PC-3 (cell line): Measurements from ENCODE around the gene TRIM44. TPM values are rescaled to one million over a fixed set of nuclear protein-coding genes. Genes with fewer than 3 reads are reported as not detected.

Experiments used
- ATAC-seq: fragments of 200-7000 bp; cut with Tn5 transposase; 2 replicates; pipeline ENCODE4 v1.9.1; 2020; ENCODE audit warnings: mild to moderate bottlenecking, moderate library complexity
- BruUV-seq: library from RNA; stranded (reverse); fragments of 400-500 nt; replicated peaks from 2 replicates; lab custom pipeline; 2021; lab: Mats Ljungman, UMichigan
- CTCF ChIA-PET: fragments of 300-600 bp; sonication (Branson Sonifier 250); formaldehyde crosslinking; loops from one replicate; lab custom pipeline; 2022; ENCODE audit warnings: antibody characterized with exemption; lab: Charles Lee
- POLR2A ChIA-PET: fragments of 300-600 bp; sonication (Branson Sonifier 250); formaldehyde crosslinking; loops from one replicate; lab custom pipeline; 2022; ENCODE audit warnings: antibody characterized with exemption; ENCODE audit not compliant: unreplicated experiment; lab: Charles Lee
- DNase-seq: peaks from one replicate; pipeline ENCODE4 v3.0.0-alpha.2; 2015
- H2AFZ ChIP-seq: fragments of 300-600 bp; sonication (generic); 2 replicates; pipeline ENCODE4 v1.6.0; 2016; ENCODE audit warnings: antibody characterized with exemption, low read length
- H3F3A ChIP-seq: fragments of 300-600 bp; sonication (generic); one replicate; pipeline ENCODE4 v1.6.0; 2017; ENCODE audit warnings: antibody characterized with exemption, low read length, control low read depth, mild to moderate bottlenecking; ENCODE audit not compliant: unreplicated experiment
- H3K27ac ChIP-seq: fragments of 300-600 bp; sonication (generic); 2 replicates; pipeline ENCODE4 v1.5.1; 2016; ENCODE audit warnings: mild to moderate bottlenecking, low read length
- H3K27me3 ChIP-seq: fragments of 300-600 bp; sonication (generic); 2 replicates; pipeline ENCODE4 v1.6.1; 2016; ENCODE audit warnings: low read length, mixed read lengths
- H3K36me3 ChIP-seq: fragments of 300-600 bp; sonication (generic); 2 replicates; pipeline ENCODE4 v1.6.1; 2016; ENCODE audit warnings: low read depth, mixed run types, low read length, mixed read lengths
- H3K4me1 ChIP-seq: fragments of 300-600 bp; sonication (generic); 2 replicates; pipeline ENCODE4 v1.5.1; 2016; ENCODE audit warnings: low read length; ENCODE audit not compliant: insufficient read depth
- H3K4me2 ChIP-seq: fragments of 300-600 bp; sonication (generic); 2 replicates; pipeline ENCODE4 v1.6.0; 2016; ENCODE audit warnings: low read length
- H3K4me3 ChIP-seq: fragments of 300-600 bp; sonication (generic); 2 replicates; pipeline ENCODE4 v1.5.1; 2016; ENCODE audit warnings: mild to moderate bottlenecking, low read length, mixed read lengths
- H3K79me2 ChIP-seq: fragments of 300-600 bp; sonication (generic); 2 replicates; pipeline ENCODE4 v1.6.1; 2017; ENCODE audit warnings: low read length, mixed read lengths
- H3K9ac ChIP-seq: fragments of 300-600 bp; sonication (generic); 2 replicates; pipeline ENCODE4 v1.6.0; 2016; ENCODE audit warnings: mild to moderate bottlenecking, low read length
- H3K9me2 ChIP-seq: fragments of 300-600 bp; sonication (generic); replicated peaks from 2 replicates; pipeline ENCODE4 v1.6.1; 2016; ENCODE audit warnings: mixed run types, low read length, mixed read lengths
- H3K9me3 ChIP-seq: fragments of 300-600 bp; sonication (generic); 2 replicates; pipeline ENCODE4 v1.6.1; 2016; ENCODE audit warnings: low read length, mixed read lengths
- H4K20me1 ChIP-seq: fragments of 300-600 bp; sonication (generic); 2 replicates; pipeline ENCODE4 v1.6.1; 2016; ENCODE audit warnings: low read length, mixed read lengths
- CTCF ChIP-seq: fragments of 300-600 bp; sonication (generic); conservative IDR thresholded peaks from 2 replicates; pipeline ENCODE4 v1.5.1; 2017; ENCODE audit warnings: antibody characterized with exemption, low read depth, mild to moderate bottlenecking, low read length
- EZH2 ChIP-seq: fragments of 300-600 bp; sonication (generic); IDR thresholded peaks from one replicate; pipeline ENCODE4 v1.6.1; 2017; ENCODE audit warnings: antibody characterized with exemption, mild to moderate bottlenecking, low read length; ENCODE audit not compliant: unreplicated experiment
- EZH2phosphoT487 ChIP-seq: fragments of 300-600 bp; sonication (generic); IDR thresholded peaks from 2 replicates; pipeline ENCODE4 v1.6.1; 2018; ENCODE audit warnings: mild to moderate bottlenecking, antibody characterized with exemption, low read length, borderline replicate concordance
- intact Hi-C: fragments of 100-400 bp; cut with micrococcal nuclease; formaldehyde crosslinking; loops from 2 replicates; pipeline ENCODE4 v1.9.0; 2023
- total RNA-seq: library from RNA; depleted of rRNA; stranded (reverse); fragments of >200 nt; gene quantifications from 2 replicates; pipeline ENCODE4 v1.2.3, GENCODE V29; 2014

TRIM44 gene
- total RNA-seq, 1 experiment from 2014 or later, result 14.0 TPM

GRCh38 chr11:35809561-35809960 is 147.0 kb downstream of the TRIM44 start:
- no peaks in the 10 kb centered on the region for H3F3A ChIP-seq
- DNase-seq (no peak), ATAC-seq (no peak)
- H3K9me3 ChIP-seq, result no peaks in the 10 kb centered on the region
- no peak overlapping the region for H3K27ac ChIP-seq
- H3K9ac ChIP-seq, result no peak overlapping the region
- no peak overlapping the region for H2AFZ ChIP-seq
- no peaks in the 10 kb centered on the region for H3K79me2 ChIP-seq
- BruUV-seq, result no TSS peak
- TF ChIP-seq CTCF (no peak), EZH2phosphoT487 (no peak), EZH2 (no peak)
- H3K4me1 ChIP-seq, result no peaks in the 10 kb centered on the region
- H3K9me2 ChIP-seq, result no peaks in the 10 kb centered on the region
- H3K27me3 ChIP-seq, result no peaks in the 10 kb centered on the region
- no peak overlapping the region for H3K4me2 ChIP-seq
- CTCF ChIA-PET, result no interaction called here
- intact Hi-C loops, result no loop called here
- H3K36me3 ChIP-seq, result peaks cover 3% of the 10 kb centered on the region; the same call in 1 of the 2 replicates
- POLR2A ChIA-PET, result no interaction called here
- no peaks in the 10 kb centered on the region for H4K20me1 ChIP-seq
- no peak overlapping the region for H3K4me3 ChIP-seq

GRCh38 chr11:35810045-35810645 is 147.6 kb downstream of the TRIM44 start:
- H3K36me3 ChIP-seq, result peaks cover 3% of the 10 kb centered on the region; the same call in 1 of the 2 replicates
- CTCF ChIA-PET, result no interaction called here

More at GRCh38 chr11:35810045-35810645, 147.6 kb downstream of the TRIM44 start:
- DNase-seq, result no peak
- intact Hi-C loops, result no loop called here
- Histone ChIP-seq H2AFZ (no peak overlapping the region), H3K9me3 (no peaks in the 10 kb centered on the region), H3K4me1 (no peaks in the 10 kb centered on the region), H3K4me3 (no peak overlapping the region), H3K9me2 (no peaks in the 10 kb centered on the region), H3K27ac (no peak overlapping the region), H3F3A (no peaks in the 10 kb centered on the region), H4K20me1 (no peaks in the 10 kb centered on the region), H3K79me2 (no peaks in the 10 kb centered on the region), H3K4me2 (no peak overlapping the region), H3K27me3 (no peaks in the 10 kb centered on the region), H3K9ac (no peak overlapping the region)
- TF ChIP-seq EZH2 (no peak), EZH2phosphoT487 (no peak), CTCF (no peak)
- ATAC-seq, result no peak
- POLR2A ChIA-PET, result no interaction called here
- no TSS peak for BruUV-seq
